Stimulated activated CD4-positive, alpha-beta T cell treated with anti-CD3 and anti-CD28 coated beads, Interleukin-15, amount 100 ng/mL, for 24 hours (primary cell): ENCODE data around the gene RBM44.

Source experiments
- DNase-seq: peaks from one replicate; pipeline ENCODE4 v3.0.0-alpha.2; 2020

Gene RBM44

DNA sequence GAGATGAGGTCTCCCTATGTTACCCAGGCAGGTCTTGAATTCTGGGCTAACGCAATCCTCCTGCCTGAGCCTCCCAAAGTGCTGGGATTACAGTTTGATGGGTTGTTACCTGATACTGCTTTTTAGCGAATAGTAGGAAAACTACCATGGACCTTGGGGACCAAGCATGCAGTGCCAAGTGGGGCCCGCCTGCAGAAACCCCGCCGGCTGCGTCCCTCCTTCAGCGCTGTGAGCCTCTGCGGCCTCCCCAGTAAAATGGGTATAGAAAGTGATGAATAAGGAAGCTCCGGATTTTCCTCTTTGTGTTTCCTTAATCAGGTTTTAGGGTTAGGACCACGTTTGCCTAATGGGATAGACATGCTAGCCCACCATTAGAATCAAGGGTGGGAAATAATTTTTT lies 91.2 kb downstream of the RBM44 start:
- no peak for DNase-seq
